ENCODE data around the gene TET2. TPM values are rescaled to one million over a fixed set of nuclear protein-coding genes. Genes with fewer than 3 reads are reported as not detected.

TET2 gene
- total RNA-seq, 1 donor from 2014 or later: 29.8 TPM

DNA sequence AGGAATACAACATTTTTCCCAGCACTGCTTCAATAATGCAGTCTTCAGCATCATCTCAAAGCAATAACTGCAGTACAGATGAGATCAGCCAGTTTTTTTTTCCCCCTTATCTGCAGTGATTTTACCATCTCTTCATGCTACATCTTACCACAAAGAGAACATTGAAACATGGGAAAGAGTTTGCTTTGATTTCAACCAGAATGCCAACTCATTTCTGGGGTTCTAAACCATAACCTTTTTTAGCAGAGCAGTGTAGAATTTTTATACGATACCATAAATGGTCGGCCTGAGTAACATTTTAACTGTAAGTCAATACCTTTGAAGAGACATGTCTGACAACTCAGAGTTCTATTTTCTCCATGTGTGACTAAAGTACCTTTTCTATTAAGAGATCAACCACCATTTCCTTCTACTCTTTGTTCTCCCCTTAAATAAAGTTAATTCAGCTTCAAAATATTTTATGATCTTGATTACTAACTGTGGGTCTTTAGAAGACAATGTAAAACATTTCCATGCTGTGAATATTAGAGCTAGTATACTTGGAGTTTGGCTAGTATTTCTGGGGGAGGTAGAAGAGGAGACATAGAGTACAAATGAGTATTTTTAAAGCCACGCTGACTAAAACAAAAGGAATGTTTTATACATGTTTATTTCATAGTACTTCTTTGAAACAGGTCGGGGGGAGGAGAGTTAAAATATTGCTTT lies 69.1 kb downstream of the TET2 start:
- FAIRE-seq: no peak
- no peak for DNase-seq (ENCODE audit: low spot score in 2 of 2)

DNA sequence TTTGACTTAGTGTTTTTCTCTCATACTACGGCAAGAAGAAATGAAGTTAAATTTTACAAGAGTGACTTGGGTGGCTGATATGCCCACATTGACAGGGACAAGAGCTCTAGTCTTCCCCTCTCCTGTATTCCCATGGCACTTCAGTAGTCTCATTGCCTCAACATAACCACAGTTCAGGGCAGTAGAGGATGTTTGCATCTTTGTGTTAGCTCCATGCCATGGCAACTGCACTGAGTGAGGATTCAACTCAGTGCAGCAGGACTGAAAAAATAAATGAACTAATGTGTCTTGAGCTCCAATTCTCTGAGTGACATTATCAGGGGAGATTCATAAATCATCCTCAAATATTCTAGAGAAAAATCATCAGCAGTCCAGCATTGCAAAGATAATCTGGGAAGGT lies 78.8 kb downstream of the TET2 start:
- DNase-seq (ENCODE audit: low spot score in 2 of 2) (no peak), FAIRE-seq (no peak)

- DNase-seq (ENCODE audit: low spot score in 2 of 2) (no peak), FAIRE-seq (no peak)
Measured at GRCh38 chr4:105227054-105227453, 80.4 kb downstream of the TET2 start.

DNA sequence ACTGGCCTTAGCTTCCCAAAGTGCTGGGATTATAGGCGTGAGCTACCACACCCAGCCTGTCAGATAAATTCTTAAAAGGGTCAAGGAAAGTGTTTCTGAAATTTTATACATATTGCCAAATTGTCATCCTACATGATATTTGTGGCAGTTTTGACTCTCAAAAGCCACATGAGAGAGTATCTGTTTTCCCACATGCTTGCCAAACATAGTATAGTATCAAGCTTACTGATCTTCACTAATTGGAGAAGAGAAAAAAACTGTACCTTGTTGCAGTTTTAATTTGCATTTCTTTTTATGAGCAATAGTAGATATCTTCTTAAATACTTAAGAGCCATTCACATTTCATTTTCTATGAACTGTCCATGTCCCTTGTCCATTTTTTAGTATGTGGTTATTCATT lies 83.6 kb downstream of the TET2 start:
- FAIRE-seq: no peak
- DNase-seq (ENCODE audit: low spot score in 2 of 2): no peak

DNA sequence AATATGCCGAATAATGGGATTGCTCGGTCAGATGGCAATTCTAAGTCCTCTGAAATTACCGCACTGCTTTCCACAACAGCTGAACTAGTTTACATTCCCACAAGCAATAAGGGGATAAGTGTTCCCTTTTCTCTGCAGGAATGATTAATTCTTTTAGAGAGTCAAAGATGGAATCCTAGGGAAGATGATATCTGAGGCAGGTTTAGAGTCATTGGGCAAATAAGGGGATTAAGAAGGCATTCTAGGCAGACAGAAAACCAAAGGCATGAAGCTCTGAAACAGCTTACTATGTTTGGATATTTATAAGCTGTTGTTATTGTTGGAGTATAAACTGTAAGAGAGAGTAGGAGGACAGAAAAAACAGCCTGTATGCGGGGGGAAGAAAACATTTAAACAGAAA lies 85.7 kb downstream of the TET2 start:
- DNase-seq (ENCODE audit: low spot score in 2 of 2) (no peak), FAIRE-seq (no peak)

GRCh38 chr4:105234582-105234981 lies 87.9 kb downstream of the TET2 start:
- DNase-seq (ENCODE audit: low spot score in 2 of 2) (no peak), FAIRE-seq (no peak)

DNA sequence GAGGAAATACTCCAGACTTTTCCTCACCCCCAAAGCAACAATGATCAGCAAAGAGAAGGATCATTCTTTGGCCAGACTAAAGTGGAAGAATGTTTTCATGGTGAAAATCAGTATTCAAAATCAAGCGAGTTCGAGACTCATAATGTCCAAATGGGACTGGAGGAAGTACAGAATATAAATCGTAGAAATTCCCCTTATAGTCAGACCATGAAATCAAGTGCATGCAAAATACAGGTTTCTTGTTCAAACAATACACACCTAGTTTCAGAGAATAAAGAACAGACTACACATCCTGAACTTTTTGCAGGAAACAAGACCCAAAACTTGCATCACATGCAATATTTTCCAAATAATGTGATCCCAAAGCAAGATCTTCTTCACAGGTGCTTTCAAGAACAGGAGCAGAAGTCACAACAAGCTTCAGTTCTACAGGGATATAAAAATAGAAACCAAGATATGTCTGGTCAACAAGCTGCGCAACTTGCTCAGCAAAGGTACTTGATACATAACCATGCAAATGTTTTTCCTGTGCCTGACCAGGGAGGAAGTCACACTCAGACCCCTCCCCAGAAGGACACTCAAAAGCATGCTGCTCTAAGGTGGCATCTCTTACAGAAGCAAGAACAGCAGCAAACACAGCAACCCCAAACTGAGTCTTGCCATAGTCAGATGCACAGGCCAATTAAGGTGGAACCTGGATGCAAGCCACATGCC lies 89.7 kb downstream of the TET2 start:
- no peak for FAIRE-seq
- DNase-seq (ENCODE audit: low spot score in 2 of 2): no peak

DNA sequence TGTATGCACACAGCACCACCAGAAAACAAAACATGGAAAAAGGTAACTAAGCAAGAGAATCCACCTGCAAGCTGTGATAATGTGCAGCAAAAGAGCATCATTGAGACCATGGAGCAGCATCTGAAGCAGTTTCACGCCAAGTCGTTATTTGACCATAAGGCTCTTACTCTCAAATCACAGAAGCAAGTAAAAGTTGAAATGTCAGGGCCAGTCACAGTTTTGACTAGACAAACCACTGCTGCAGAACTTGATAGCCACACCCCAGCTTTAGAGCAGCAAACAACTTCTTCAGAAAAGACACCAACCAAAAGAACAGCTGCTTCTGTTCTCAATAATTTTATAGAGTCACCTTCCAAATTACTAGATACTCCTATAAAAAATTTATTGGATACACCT lies 90.2 kb downstream of the TET2 start:
- FAIRE-seq (no peak), DNase-seq (ENCODE audit: low spot score in 2 of 2) (no peak)

- DNase-seq (ENCODE audit: low spot score in 2 of 2): no peak
- no peak for FAIRE-seq
Measured at GRCh38 chr4:105240037-105240436, 93.4 kb downstream of the TET2 start.

DNA sequence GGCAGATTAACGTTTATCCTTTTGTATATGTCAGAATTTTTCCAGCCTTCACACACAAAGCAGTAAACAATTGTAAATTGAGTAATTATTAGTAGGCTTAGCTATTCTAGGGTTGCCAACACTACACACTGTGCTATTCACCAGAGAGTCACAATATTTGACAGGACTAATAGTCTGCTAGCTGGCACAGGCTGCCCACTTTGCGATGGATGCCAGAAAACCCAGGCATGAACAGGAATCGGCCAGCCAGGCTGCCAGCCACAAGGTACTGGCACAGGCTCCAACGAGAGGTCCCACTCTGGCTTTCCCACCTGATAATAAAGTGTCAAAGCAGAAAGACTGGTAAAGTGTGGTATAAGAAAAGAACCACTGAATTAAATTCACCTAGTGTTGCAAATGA lies 94.8 kb downstream of the TET2 start:
- peak; percentile 7 to 16 for DNase-seq (ENCODE audit: low spot score in 2 of 2)
- no peak for FAIRE-seq

GRCh38 chr4:105243446-105243845 lies 96.8 kb downstream of the TET2 start:
- FAIRE-seq (no peak), DNase-seq (ENCODE audit: low spot score in 2 of 2) (no peak)

- FAIRE-seq: no peak
- DNase-seq (ENCODE audit: low spot score in 2 of 2): peak in 1 of 2 donors; percentile 12
Measured at GRCh38 chr4:105246712-105247111, 100.0 kb downstream of the TET2 start.

DNA sequence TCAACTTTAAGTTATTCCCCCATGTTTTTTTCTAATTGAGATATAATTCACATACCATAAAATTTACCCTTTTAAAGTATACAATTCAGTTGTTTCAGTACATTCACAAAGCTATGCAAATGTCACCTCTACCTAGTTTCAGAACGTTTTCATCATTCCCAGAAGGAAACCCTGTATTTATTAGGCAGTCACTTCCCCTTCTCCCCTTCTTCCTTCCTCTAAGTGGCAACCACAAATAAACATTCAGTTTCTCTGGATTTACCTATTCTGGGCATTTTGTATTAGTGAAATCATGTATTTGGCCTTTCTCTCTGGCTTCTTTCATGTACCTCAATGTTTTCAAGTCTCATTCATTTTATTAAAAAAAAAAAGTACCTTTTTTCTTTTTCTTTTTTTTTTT lies 101.9 kb downstream of the TET2 start:
- DNase-seq (ENCODE audit: low spot score in 2 of 2) (no peak), FAIRE-seq (no peak)

DNA sequence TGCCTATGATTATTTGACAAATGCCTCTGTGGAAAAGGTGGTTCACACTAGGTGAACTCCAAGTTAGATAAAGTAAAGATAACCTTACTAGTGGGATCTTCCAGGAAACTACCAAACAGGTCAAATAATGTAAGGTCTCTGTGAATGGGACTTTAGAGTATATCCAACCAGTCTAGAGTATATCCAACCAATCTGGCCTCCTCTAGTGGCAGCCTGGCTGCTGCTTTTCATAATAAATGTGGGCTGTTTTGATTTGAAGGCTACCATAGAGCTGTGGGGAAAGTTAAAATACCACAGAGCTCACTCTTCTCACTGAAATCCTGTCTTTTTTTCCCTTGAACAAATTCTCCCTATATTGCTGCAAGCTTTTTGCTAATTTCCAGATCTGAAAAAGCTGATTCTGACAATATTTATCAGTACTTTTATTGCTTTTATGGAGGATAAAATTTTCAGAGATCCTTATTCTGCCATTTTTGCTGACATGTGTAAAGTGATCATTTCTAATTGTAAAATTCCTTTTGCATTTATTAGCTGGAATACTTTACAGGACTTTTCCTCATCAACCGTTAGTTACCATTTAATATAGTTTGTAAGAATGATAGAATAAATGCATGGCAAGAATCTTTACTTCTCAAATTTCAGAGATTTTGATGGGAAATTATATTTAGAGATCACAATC lies 111.3 kb downstream of the TET2 start:
- DNase-seq (ENCODE audit: low spot score in 2 of 2): no peak
- FAIRE-seq: no peak

- FAIRE-seq: no peak
- no peak for DNase-seq (ENCODE audit: low spot score in 2 of 2)
Measured at GRCh38 chr4:105265689-105266088, 119.0 kb downstream of the TET2 start.

DNA sequence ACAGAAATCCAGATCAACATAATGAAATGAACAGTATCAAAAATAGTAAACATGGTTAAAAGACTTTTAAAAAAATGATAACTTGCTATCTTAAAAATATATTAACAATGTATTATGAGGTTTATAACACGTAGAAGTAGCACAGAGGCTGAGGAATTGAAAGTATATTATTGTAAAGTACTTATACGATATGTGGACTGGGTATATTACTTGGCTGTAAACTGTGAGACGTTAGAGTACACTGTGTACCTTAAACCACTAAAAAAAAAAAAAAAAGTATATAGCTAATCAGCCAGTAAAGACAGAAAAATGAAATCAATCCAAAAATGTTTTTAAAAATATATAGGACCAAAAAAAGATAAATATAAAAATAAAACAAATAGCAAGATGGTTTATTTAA lies 120.6 kb downstream of the TET2 start:
- peak; percentile 34 for FAIRE-seq
- DNase-seq (ENCODE audit: low spot score in 2 of 2): no peak

DNA sequence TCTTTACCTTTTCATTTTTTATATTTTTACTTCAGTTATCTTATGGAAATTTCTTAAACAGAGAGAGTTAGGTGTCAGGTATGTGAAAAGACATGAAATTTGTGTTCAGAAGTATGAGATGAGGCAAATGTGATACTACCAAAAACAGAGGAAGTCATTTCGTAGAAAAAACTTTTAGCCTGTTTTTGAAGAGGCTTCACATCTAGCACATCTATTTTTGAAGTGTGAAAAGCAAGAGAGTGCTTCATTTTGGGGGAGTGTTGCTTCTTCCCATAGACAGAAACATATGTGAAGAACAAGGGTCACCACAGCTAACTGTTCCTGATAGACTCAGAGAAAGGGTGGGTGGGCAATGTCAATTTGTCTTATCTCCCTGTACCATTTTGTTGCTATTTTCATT lies 125.3 kb downstream of the TET2 start:
- FAIRE-seq: no peak

GRCh38 chr4:105273230-105273629 lies 126.6 kb downstream of the TET2 start:
- FAIRE-seq: no peak

More for the DNA sequence above, 125.3 kb downstream of the TET2 start:
- no peak for DNase-seq (ENCODE audit: low spot score in 2 of 2)

DNA sequence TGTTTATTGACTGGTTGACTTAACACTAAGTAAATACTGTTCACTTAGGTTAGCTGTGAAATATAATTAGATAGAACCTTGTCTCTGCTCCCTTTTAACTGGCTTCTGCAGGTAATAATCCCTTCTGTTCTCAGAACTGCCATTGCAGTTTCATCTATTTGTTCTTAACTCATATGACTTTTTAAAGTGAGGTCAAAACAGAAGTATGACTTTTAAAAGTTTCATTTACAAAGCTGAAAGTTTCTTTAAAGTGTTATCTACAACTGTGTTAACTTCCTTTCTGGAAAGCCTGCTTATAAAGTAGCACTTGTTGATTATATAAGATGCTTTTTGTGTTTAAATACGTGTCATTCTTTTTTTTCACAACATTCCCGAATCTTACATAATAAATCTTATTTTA lies 127.4 kb downstream of the TET2 start:
- FAIRE-seq: no peak
- DNase-seq (ENCODE audit: low spot score in 2 of 2): no peak

More at GRCh38 chr4:105273230-105273629, 126.6 kb downstream of the TET2 start:
- no peak for DNase-seq (ENCODE audit: low spot score in 2 of 2)

- FAIRE-seq (no peak), DNase-seq (ENCODE audit: low spot score in 2 of 2) (no peak)
Measured at GRCh38 chr4:105274504-105274903, 127.8 kb downstream of the TET2 start.

GRCh38 chr4:105276361-105277104 lies 129.9 kb downstream of the TET2 start:
- FAIRE-seq (no peak), DNase-seq (ENCODE audit: low spot score in 2 of 2) (no peak)

Data from frontal cortex (tissue), 4 donors.